Caki2 (cell line): ENCODE measurements around the gene SLCO4A1. TPM values are rescaled to one million over a fixed set of nuclear protein-coding genes. Genes with fewer than 3 reads are reported as not detected.
A peak's percentile ranks its signal among the peaks of the same experiment; 100 is the strongest.
"Not testable (repeated sequence)": the region's sequence is repeated elsewhere in the genome, so short reads cannot be mapped to it uniquely, and the experiment has no call there.

Experiments
- DNase-seq: peaks from one replicate; pipeline ENCODE4 v3.0.0-alpha.2; 2015; ENCODE audit warnings: low read depth
- in situ Hi-C: cut with HindIII; loops from 2 replicates; pipeline ENCODE4 v1.10.0; 2016; ENCODE audit warnings: low sequenced_read_pairs, low pct_unique_long_range_greater_than_20kb, mixed read lengths
- total RNA-seq: library from RNA; depleted of rRNA; stranded (reverse); fragments of >200 nt; shearing (Covaris generic); gene quantifications from 2 replicates; pipeline ENCODE4 v1.2.3, GENCODE V29; 2014; ENCODE audit warnings: low replicate concordance

The SLCO4A1 gene
- total RNA-seq, 1 experiment from 2014 or later = 77.6 TPM

DNA sequence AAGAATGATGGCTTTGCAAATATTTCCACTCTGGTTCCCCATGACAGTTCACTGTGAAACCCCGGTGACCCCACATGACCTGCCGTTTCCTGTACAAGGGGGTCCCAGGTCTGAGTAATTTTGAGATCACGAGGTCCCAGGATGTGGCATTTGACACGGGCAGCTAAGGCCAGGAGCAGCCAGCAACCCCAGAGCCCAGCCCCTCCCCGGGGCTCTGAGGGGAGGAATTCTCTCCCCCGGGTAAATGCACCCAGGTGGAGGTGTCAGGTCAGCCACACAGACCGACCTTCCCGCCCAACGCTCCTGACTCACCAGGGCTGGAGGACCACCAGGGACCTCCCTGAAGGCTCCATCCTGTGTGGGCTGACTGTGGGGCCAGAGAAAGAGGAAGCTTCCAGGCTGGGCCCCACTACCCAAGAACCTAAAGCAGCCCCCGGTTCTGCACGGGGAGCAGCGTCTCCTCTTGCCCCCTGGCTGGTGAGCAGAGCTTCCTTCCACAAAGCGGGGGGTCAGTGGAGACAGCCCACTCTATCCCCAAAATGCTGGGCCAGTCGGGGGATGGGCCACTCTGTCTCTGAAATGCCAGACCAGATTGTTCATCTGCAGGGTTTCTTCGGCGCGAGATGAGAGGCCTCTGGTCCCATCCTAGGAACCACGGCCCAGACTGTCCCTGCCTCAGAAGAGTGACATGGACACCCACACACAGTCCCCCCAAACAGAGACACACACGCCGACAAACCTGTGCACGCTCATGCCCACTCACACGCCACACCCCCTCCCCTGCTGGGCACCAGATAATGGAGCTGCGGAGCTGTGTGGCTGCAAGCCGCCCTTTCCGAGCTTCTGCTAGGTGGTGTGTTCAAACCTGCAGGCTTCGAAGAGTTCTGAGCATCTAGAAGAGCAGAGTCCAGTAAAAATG lies 23.4 kb upstream of the SLCO4A1 start:
- in situ Hi-C loops = no loop called here
- peak; percentile 50 for DNase-seq

DNA sequence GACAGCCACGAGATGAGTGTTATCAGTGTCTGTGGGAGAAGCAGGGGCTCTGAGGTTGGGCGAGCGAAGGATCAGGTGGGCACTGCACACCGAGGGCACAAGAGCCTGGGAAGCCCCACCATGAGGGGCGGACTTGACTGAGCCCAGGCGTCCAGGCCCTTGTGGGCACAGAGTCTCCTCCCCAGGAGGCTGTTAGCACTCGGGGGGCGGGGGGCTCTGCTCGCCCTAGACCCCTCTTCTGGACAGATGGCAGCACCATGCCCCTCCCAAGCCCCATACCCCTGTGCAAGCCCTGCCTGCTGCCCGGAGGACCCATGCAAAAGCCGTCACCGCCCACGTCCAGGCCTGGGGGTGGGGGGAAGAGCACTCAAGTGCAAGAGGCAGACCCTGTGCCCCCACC lies 21.7 kb upstream of the SLCO4A1 start:
- peak; percentile 45 for DNase-seq
- in situ Hi-C loops = no loop called here

DNA sequence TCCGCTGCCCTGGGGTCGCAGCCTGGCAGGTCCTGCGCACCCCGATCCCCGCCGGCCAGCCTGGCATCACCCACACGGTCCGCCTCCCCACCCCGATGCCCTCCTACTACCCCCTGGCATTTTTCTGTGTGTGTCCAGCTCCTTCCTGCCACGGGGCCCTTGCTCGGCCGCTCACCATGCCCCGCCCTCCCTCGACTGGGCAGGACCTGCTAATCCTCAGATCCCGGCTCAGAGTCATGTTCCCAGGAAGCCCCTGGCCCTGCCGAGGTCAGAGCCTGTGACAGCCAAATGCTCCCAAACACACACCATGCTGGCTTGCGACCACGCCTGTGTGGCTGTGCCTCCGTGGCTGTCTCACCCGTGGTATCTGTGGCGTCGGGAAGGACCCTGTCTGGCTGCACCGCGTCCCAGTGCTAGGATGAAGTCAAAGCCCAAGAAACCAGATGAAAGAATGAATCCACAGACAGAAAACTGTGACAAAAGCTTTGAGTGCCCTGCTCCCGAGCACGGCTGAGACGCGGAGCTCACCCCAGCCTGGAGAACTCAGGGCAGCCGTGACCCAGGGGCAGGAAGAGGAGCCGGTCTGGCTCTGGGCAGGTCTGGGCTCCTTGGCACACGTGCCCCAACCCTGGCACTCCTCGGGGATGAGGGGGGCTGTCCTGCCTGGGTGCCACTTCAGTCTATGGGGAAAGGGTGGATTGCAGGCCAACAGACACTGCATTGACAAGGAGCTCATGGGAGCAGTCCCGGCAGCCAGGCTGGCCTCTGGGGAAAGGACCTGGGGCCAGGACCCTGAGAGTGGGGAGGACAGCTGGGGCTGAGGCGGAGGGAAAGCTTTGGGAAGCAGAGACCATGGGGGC lies 20.8 kb upstream of the SLCO4A1 start:
- in situ Hi-C loops = no loop called here
- peak; percentile 81 for DNase-seq

DNA sequence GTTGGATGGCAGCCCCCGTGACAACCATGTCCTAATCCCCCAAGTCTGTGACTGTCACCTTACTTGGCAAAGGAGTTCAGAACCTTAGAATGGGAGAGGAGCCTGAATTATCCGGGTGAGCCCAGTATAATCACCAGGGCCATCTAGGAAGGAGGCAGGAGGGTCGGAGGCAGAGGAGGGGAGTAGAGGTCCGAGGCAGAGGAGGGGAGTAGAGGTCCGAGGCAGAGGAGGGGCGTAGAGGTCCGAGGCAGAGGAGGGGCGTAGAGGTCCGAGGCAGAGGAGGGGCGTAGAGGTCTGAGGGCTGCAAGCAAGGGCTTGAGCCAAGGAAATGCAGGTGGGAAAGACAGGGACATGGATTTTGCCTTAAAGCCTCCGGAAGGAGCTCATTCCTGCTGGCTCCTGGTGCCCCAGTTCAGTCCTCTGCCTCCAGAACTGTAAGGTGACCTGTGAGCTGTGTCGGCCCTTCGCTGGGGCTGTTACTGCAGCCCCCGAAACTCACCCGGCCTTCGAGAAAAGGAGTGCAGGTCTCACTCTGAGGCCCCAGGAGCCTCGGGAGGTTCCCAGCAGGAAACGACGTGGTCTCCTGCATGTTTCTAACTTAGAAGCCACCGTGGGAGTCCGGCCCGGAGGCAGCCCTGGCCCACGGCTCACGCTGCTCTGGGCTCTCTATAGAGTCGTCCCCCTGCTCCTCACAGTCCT lies 20.0 kb upstream of the SLCO4A1 start:
- DNase-seq = peak; percentile 58
- in situ Hi-C loops = no loop called here

DNA sequence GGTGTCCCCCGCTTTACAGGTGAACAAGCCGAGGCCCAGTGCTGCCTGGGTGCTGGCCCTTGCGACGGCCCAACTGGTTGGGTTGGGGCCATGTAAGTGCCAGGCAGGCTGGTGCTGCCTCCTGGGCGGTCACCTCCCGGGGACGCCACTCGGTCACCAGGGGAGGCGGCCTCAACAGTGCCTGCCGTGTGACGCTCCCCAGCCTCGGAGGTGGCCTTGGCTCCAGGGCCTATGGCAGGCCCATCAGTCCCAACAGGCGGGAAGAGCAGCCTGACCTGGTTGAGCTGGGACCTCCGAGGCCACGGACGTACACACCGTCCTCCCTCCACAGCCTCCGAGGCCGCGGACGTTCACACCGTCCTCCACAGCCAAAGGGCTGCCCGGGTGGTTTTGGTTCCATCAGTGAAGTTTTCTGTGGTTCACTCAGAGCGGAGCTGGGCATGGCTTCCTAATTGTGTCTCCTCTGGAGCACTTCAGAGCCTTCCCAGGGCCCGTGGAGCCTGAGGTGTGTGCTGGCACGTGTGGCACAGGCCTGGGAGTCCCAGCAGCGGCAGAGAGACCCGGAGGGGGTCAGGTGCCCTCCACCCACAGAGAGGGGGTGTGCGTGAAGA lies 19.3 kb upstream of the SLCO4A1 start:
- in situ Hi-C loops = no loop called here

DNA sequence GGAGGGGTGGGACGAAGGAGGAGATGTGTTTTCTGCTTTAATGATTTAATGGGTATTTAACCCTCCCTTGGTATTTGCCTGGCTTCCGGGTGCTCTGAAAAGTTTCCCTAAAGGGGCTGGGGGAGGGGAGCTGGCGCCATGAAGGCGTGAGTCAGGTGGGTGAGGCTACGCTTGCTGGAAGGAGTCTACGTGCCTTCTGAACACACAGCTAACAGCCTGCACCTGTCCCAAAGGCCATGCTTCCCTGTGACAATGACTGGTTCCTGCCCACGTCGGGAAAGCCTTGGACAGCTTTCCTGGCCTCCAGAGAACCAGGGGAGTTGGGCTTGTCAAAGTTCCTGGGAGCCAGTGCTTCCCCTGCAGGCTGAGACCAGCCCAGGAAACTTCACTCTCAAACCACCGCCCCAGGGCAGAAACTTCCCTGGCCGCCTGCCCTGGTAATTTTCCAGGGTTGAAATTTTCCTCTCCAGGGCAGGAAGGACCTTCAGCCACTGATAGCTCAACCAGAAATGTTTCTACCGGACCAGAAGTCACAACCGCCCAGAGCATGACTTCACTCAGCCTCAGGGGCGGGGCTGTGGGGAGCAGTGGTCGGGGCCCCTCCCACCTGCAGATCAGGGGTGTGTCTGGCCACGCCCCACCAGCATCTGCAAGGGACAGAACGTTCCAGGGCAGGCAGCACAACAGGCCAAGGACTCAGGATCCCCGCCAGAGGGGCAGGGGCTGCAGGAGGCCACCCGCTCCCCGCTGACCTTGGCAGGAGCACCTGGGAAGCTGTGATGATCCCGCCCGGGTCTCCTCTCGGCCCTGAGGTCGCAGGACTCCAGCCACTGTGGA lies 18.6 kb upstream of the SLCO4A1 start:
- peak; percentile 99 for DNase-seq
- in situ Hi-C loops = no loop called here

More for the DNA sequence above, 19.3 kb upstream of the SLCO4A1 start:
- DNase-seq = no peak

DNA sequence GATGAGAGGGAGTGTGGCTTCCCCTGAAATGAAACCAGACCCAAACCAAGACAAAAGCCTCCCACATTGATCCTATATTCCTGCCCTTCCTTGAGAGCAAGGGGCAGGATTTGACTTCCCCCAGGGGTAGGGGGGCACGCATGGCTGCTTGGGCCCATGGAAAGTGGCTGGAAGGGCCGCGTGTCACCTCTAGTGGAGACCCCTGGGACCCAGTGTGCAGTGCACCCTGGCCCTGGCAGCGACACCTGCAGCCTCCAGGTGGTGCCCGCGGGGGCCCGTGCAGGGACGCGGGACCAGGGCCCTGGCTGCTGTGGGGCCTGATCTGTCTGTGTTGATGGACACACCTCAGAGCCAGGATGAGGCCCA lies 18.0 kb upstream of the SLCO4A1 start:
- DNase-seq = no peak
- in situ Hi-C loops = no loop called here

DNA sequence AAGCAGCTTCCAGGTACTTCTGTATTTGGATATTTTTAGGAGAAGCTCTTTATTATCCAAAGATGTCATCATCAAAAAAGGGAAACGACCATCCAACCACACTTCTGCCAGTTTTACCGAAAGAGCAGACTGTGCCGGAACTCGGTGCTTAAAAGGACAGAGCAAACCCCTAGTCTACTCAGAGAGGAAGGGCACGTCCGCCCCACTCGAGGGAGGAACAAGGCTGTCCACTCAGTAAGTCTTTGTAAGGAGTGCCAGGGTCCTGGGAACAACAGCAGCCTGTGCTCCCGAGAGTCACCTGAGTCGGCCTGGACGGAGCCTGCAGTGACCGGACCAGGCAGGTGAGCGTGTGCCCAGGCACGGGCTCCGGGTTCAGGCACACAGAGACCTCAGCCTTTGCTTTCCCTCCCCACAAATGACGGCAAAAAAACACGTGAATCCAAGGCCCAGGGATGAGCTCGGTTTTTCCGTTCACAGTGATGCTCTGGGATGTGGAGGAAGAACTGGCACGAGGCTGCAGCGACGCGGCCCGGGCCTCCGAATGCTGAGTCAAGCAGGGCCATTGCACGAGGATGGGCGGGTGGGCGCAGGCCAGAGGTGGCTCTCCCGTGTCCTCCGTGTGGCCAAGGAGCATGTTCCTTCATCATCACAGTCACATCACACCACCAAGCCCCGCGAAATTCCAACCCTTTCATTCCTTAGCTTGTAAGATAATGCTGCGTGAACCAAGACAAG lies 17.4 kb upstream of the SLCO4A1 start:
- in situ Hi-C loops = no loop called here
- no peak for DNase-seq

DNA sequence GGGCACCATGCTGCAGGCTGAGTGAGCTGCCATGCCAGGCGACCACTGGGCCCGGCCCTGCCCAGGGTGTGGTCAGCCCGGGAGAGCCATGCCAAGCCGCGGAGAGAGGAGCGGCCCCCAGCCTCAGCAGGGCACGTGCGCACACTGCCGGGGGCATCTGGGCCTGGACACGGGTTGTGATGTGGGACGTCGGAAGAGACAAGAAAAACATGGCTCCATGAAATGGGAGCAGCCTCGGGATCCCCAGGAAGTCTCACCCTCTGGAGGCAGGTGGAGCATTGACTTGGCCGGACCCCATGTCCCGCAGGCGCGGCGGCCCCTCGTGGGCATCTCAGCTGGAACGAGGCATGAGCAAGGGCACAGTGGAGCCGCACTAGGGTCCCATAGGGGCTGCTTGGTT lies 16.8 kb upstream of the SLCO4A1 start:
- DNase-seq = no peak
- in situ Hi-C loops = no loop called here

DNA sequence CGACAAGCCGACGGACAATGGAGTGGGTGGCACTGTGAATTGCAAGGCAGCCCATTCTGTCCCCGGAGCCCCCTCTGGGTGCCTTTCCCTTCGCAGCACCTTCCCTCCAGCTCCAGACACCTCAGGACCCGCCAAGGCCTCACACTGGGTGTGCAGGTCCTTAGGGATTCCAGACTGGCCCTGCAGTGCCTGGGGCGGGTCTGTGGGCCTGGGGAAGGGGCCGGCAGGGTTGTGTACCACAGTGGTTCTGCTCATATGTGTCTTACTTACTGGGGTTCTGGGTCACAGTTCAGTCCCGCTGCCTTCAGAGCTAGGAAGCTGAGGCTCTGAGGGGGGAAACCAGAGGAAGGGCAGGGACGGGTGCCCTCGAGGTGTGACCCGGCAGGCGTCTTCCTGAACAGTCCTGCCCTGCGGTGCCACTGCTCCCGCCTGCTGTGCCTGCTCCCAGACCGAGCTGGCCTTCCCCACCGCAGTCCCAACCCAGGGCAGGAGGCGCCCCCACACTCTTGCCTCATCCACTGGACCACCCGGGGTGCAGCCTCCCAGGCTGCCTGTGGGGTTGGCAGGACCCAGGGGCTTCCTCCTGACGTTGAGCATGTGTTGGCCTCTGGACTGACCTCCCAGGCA lies 16.3 kb upstream of the SLCO4A1 start:
- in situ Hi-C loops = no loop called here

DNA sequence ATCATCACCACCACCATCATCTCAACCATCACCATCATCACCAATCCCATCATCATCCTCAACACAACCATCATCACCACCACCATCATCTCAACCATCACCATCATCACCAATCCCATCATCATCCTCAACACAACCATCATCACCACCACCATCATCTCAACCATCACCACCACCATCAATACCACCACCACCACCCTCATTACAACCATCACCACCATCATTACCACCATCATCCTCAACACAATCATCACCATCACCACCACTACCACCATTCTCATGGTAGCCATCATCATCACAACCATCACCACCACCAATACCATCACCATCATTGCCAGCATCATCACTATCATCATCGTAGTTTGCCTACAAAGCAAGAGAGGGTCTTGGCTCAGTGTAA lies 14.9 kb upstream of the SLCO4A1 start:
- in situ Hi-C loops, DNase-seq: not testable (repeated sequence)

More for the DNA sequence above, 16.3 kb upstream of the SLCO4A1 start:
- no peak for DNase-seq

DNA sequence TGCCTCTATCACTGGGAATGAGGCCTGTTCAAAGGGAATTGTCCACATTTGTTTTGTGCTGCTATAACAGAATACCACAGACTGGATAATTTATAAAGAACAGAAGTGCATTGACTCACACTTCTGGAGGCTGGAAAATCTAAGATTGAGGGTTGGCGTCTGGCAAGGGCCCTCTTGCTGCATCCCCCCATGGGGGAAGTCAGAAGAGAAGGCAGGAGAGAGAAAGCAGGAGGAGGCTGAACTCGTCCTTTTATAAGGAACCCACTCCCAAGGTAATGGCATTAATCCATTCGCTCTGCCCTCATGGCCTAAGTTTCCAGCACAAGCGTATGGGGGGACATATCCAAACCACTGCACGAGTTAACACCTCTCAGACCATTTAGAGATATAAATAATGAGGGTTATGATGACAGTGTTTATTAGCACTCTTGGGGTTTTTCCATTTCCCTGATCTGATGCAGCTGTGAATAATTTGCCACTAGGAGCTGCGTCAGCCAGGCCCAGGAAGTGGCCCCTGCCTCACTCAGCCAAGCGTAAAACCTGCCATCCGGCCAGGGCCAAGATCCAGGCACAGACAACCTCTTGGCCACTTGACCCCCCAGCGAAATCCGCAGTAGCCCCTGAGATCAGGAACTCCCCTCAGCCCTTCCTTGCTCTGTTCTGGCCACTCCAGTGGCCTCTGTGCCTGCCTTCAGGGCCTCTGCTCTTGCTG lies 14.2 kb upstream of the SLCO4A1 start:
- peak; percentile 94 for DNase-seq
- in situ Hi-C loops = no loop called here

DNA sequence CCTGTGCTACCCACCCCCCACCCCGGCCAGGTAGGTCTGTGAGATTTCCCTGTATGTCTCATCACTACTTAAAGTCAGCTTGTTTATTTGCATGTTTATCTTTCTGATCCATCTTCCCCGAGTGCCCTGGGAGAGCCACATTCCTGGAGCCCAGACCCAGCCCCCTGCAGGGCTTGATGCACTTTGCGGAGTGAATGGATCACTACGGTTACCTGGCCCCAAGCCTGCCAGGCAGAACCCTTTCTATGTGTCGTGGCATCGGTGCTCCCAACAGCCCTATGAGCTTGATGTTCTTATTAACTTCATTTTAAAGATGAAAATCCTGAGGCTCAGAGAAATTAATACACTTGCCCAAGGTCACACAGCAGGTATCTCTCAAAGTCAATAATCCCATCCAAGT lies 13.6 kb upstream of the SLCO4A1 start:
- in situ Hi-C loops = no loop called here
- DNase-seq = peak; percentile 90

DNA sequence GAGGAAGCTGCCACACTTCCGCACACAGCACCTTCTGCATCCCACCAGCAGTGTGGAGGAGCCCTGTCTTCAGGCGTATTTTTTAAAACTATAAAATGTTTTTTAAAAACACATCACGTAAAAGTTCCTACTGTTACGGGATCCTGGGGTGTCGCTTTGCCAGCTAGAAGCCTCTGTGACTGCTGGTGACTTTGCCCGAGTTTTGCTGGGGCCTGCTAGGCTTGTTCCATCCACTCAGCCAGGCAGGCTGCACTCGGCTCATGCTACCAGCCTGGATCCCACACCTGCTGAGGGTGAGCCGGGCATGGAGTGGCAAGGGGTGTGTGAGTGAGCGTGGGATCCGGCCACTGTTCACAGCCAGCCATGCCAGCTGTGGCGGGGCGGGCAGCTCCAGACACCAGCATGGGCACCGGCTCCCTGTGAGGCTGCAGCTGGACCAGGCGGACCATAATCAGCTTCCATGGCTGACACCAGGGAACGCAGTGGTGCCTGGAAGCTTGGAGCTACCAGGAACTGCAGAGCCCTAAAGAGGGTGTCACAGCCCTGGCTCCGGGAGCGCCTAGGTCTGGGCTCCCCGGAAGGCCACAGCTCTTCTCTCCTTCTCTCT lies 12.3 kb upstream of the SLCO4A1 start:
- in situ Hi-C loops = no loop called here

More for the DNA sequence above, 12.3 kb upstream of the SLCO4A1 start:
- DNase-seq = no peak
